GM12878 (cell line): ENCODE measurements around the gene SLX4.

Source experiments
- CEBPB ChIP-seq, 2 experiments: fragments of 150-350 bp in 1 of 2; IDR thresholded peaks; 2 replicates each; pipeline ENCODE4 v1.6.1; 2012 to 2014; ENCODE audit warnings: low read depth in 2 of 2, low read length in 2 of 2, borderline replicate concordance in 1 of 2, inconsistent platforms in 1 of 2
- ESRRA ChIP-seq: IDR thresholded peaks from 2 replicates; pipeline ENCODE4 v1.6.1; 2012; ENCODE audit warnings: mild to moderate bottlenecking, low read length, improper control_type of control experiment
- GABPA ChIP-seq: IDR thresholded peaks from 2 replicates; pipeline ENCODE4 v1.6.1; 2014; ENCODE audit warnings: antibody characterized with exemption, low read depth, mild to moderate bottlenecking, inconsistent platforms
- POLR2A ChIP-seq: IDR thresholded peaks from 2 replicates; pipeline ENCODE4 v1.6.1; 2011; ENCODE audit warnings: low read depth, mild to moderate bottlenecking, low read length
- RB1 ChIP-seq: fragments of 450-650 bp; formaldehyde crosslinking; IDR thresholded peaks from 2 replicates; pipeline ENCODE4 v1.6.1; 2017; ENCODE audit warnings: mild to moderate bottlenecking, borderline replicate concordance
- SIX5 ChIP-seq: IDR thresholded peaks from 2 replicates; pipeline ENCODE4 v1.6.1; 2011; ENCODE audit warnings: mild to moderate bottlenecking, low read depth, low read length, moderate library complexity; ENCODE audit not compliant: severe bottlenecking
- SUZ12 ChIP-seq: fragments of 200-600 bp; sonication (generic); IDR thresholded peaks from one replicate; pipeline ENCODE4 v1.6.1; 2018; ENCODE audit warnings: antibody characterized with exemption, mild to moderate bottlenecking; ENCODE audit not compliant: unreplicated experiment
- ZBED1 ChIP-seq: IDR thresholded peaks from 2 replicates; pipeline ENCODE4 v1.6.1; 2016; ENCODE audit warnings: borderline replicate concordance
- TF ChIP-seq, protein P1 (sequence below), 3 experiments: IDR thresholded peaks in 2 of 3; conservative IDR thresholded peaks in 1 of 3; 2 replicates each; pipeline ENCODE4 v1.5.1; 2011; ENCODE audit warnings: low read depth in 3 of 3, low read length in 3 of 3, mild to moderate bottlenecking in 3 of 3, control low read depth in 2 of 3, moderate library complexity in 2 of 3, inconsistent platforms in 1 of 3, mixed read lengths in 1 of 3; ENCODE audit not compliant: control insufficient read depth in 2 of 3, insufficient read depth in 1 of 3; ENCODE audit errors: extremely low read depth in 1 of 3
- TF ChIP-seq, protein P2 (sequence below): IDR thresholded peaks from 2 replicates; pipeline ENCODE4 v1.6.1; 2012; ENCODE audit warnings: low read depth, low read length, improper control_type of control experiment
- TF ChIP-seq, protein P3 (sequence below): IDR thresholded peaks from 2 replicates; pipeline ENCODE4 v1.6.1; 2011; ENCODE audit warnings: mild to moderate bottlenecking, low read depth, low read length, moderate library complexity; ENCODE audit not compliant: insufficient replicate concordance
- TF ChIP-seq, protein P4 (sequence below): IDR thresholded peaks from 2 replicates; pipeline ENCODE4 v1.6.1; 2011; ENCODE audit warnings: borderline replicate concordance, low read depth, mild to moderate bottlenecking, moderate library complexity, mixed read lengths, low read length; ENCODE audit not compliant: insufficient read depth; ENCODE audit errors: extremely low read length

DNA sequence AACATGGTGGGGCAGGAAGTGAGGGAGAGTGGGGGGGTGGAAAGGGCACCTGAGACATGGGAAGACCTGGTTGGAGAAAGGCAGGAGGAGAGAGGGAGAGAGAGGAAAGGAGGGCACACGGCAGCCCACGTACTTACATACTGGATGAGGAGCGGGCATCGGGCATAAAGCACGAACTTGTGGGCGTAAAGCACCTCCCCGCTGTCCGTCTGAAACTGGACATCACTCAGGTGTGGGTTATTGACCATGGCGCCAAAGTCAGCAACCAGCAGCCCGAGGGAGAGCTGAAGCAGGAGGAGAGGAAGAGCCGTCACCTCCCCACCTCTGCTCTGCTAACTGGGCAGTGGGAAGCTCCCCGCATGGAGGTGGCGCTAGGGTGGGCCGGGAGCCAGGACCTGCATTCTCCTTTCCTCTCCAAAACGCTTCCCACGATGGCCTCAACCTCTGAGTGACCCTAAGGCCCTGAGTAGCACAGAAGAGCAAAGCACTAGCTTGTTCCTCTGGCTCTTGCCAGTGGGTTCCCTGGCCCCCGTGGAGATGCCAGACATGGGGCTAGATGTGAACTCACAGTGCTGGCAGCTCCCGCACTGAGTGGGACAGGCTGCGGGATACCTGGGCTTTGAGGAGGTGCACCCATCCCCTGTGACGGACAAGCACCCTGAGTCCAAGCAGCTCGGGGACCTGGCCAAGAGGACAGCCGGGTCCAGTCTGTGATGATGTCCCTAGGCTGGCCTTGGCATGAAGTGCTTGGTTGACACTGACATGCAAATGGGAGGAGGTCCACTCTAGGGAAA lies 16.9 kb downstream of the SLX4 start:
- TF ChIP-seq ZBED1: no peak
- TF ChIP-seq, protein P1, sequence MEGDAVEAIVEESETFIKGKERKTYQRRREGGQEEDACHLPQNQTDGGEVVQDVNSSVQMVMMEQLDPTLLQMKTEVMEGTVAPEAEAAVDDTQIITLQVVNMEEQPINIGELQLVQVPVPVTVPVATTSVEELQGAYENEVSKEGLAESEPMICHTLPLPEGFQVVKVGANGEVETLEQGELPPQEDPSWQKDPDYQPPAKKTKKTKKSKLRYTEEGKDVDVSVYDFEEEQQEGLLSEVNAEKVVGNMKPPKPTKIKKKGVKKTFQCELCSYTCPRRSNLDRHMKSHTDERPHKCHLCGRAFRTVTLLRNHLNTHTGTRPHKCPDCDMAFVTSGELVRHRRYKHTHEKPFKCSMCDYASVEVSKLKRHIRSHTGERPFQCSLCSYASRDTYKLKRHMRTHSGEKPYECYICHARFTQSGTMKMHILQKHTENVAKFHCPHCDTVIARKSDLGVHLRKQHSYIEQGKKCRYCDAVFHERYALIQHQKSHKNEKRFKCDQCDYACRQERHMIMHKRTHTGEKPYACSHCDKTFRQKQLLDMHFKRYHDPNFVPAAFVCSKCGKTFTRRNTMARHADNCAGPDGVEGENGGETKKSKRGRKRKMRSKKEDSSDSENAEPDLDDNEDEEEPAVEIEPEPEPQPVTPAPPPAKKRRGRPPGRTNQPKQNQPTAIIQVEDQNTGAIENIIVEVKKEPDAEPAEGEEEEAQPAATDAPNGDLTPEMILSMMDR (IDR thresholded peaks at IDR 0.05 in 2 of 3, conservative IDR thresholded peaks at IDR 0.05 in 1 of 3; ENCODE audit: control insufficient read depth in 2 of 3, extremely low read depth in 1 of 3, insufficient read depth in 1 of 3, low read depth in 3 of 3, low read length in 3 of 3): no peak
- no peak for TF ChIP-seq SIX5
- TF ChIP-seq, protein P2, sequence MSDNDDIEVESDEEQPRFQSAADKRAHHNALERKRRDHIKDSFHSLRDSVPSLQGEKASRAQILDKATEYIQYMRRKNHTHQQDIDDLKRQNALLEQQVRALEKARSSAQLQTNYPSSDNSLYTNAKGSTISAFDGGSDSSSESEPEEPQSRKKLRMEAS: no peak
- no peak for TF ChIP-seq GABPA
- TF ChIP-seq, protein P3, sequence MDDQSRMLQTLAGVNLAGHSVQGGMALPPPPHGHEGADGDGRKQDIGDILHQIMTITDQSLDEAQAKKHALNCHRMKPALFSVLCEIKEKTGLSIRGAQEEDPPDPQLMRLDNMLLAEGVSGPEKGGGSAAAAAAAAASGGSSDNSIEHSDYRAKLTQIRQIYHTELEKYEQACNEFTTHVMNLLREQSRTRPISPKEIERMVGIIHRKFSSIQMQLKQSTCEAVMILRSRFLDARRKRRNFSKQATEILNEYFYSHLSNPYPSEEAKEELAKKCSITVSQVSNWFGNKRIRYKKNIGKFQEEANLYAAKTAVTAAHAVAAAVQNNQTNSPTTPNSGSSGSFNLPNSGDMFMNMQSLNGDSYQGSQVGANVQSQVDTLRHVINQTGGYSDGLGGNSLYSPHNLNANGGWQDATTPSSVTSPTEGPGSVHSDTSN: no peak
- TF ChIP-seq RB1: no peak
- TF ChIP-seq, protein P4, sequence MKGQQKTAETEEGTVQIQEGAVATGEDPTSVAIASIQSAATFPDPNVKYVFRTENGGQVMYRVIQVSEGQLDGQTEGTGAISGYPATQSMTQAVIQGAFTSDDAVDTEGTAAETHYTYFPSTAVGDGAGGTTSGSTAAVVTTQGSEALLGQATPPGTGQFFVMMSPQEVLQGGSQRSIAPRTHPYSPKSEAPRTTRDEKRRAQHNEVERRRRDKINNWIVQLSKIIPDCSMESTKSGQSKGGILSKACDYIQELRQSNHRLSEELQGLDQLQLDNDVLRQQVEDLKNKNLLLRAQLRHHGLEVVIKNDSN: no peak
- TF ChIP-seq POLR2A: no peak
- no peak for TF ChIP-seq ESRRA
- TF ChIP-seq SUZ12: no peak
- no peak for TF ChIP-seq CEBPB (IDR thresholded peaks at IDR 0.05; ENCODE audit: borderline replicate concordance in 1 of 2, low read depth in 2 of 2, low read length in 2 of 2)
